ENCODE results near the gene SLC19A1.

DNA sequence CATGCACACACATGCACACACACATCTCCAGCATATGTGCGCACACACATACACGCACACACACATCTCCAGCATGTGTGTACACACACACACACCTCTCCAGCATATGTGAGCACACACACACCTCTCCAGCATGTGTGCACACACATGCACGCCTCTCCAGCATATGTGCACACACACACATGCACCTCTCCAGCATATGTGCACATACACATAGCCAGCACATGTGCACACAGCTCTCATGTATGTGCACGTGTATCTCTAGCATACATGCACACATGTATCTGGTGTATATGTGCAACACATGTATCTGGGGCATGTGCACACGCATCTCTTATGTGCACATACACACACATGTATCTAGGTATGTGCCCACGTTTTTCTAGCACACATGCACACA, 57.9 kb downstream of the SLC19A1 start:
- TF ChIP-seq, protein P1, sequence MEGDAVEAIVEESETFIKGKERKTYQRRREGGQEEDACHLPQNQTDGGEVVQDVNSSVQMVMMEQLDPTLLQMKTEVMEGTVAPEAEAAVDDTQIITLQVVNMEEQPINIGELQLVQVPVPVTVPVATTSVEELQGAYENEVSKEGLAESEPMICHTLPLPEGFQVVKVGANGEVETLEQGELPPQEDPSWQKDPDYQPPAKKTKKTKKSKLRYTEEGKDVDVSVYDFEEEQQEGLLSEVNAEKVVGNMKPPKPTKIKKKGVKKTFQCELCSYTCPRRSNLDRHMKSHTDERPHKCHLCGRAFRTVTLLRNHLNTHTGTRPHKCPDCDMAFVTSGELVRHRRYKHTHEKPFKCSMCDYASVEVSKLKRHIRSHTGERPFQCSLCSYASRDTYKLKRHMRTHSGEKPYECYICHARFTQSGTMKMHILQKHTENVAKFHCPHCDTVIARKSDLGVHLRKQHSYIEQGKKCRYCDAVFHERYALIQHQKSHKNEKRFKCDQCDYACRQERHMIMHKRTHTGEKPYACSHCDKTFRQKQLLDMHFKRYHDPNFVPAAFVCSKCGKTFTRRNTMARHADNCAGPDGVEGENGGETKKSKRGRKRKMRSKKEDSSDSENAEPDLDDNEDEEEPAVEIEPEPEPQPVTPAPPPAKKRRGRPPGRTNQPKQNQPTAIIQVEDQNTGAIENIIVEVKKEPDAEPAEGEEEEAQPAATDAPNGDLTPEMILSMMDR (IDR thresholded peaks at IDR 0.05), result no peak
- no peak for TF ChIP-seq POLR2A (IDR thresholded peaks at IDR 0.05)

Data from right lobe of liver (tissue), 4 donors.